HUES64 (cell line): ENCODE results near the gene GDPD2.

ENCODE experiments used
- H3K27ac ChIP-seq: 2 replicates; pipeline ENCODE4 v1.7.0; 2013; ENCODE audit warnings: low read depth, low read length, inconsistent platforms
- H3K27me3 ChIP-seq: 2 replicates; pipeline ENCODE4 v1.6.1; 2013; ENCODE audit warnings: mild to moderate bottlenecking, low read length; ENCODE audit not compliant: insufficient read depth
- H3K36me3 ChIP-seq: 2 replicates; pipeline ENCODE4 v1.6.1; 2013; ENCODE audit warnings: mild to moderate bottlenecking, low read length; ENCODE audit not compliant: insufficient read depth
- H3K4me1 ChIP-seq: 2 replicates; pipeline ENCODE4 v1.6.1; 2013; ENCODE audit warnings: mild to moderate bottlenecking, low read length, moderate library complexity; ENCODE audit not compliant: insufficient read depth
- H3K4me3 ChIP-seq: 2 replicates; pipeline ENCODE4 v1.5.1; 2013; ENCODE audit warnings: mild to moderate bottlenecking, low read length, moderate library complexity
- H3K9ac ChIP-seq: 2 replicates; pipeline ENCODE4 v1.6.1; 2013; ENCODE audit warnings: mild to moderate bottlenecking, low read depth, low read length
- H3K9me3 ChIP-seq: 2 replicates; pipeline ENCODE4 v1.6.1; 2013; ENCODE audit warnings: low read depth, low read length; ENCODE audit not compliant: insufficient read depth
- WGBS: fragments of 150-250, 120-280 bp; methylation state at CpG from one replicate; pipeline ENCODE4 v1.1.7; 2013; ENCODE audit warnings: missing lambda C conversion rate; 5-methylcytosine and 5-hydroxymethylcytosine counted together

The GDPD2 gene

GRCh38 chrX:70437921-70438665, 15.0 kb downstream of the GDPD2 start:
- H3K4me1 ChIP-seq: no peaks in the 10 kb centered on the region; the same call in 1 of the 2 replicates
- peaks cover 3% of the 10 kb centered on the region; the same call in 1 of the 2 replicates for H3K27me3 ChIP-seq
- H3K36me3 ChIP-seq: no peaks in the 10 kb centered on the region
- no peak overlapping the region for H3K9ac ChIP-seq
- H3K4me3 ChIP-seq: no peak overlapping the region
- H3K9me3 ChIP-seq: no peaks in the 10 kb centered on the region
- no peak overlapping the region for H3K27ac ChIP-seq
- WGBS: 84% methylated on average over 5 of the region's 8 CpGs

GRCh38 chrX:70439016-70439415, 15.9 kb downstream of the GDPD2 start:
- H3K36me3 ChIP-seq: no peaks in the 10 kb centered on the region
- H3K27me3 ChIP-seq: peaks cover 5% of the 10 kb centered on the region; the same call in 1 of the 2 replicates
- H3K4me3 ChIP-seq: no peak overlapping the region
- WGBS: 78% methylated on average over 1 of the region's 1 CpG
- H3K9ac ChIP-seq: no peak overlapping the region
- no peak overlapping the region for H3K27ac ChIP-seq
- H3K9me3 ChIP-seq: no peaks in the 10 kb centered on the region
- no peaks in the 10 kb centered on the region; the same call in 1 of the 2 replicates for H3K4me1 ChIP-seq

GRCh38 chrX:70442224-70442623, 19.1 kb downstream of the GDPD2 start:
- Histone ChIP-seq H3K27ac (no peak overlapping the region), H3K9ac (no peak overlapping the region), H3K27me3 (peaks cover 23% of the 10 kb centered on the region), H3K4me1 (no peaks in the 10 kb centered on the region), H3K9me3 (no peaks in the 10 kb centered on the region), H3K4me3 (no peak overlapping the region), H3K36me3 (no peaks in the 10 kb centered on the region)
- 88% methylated on average over 6 of the region's 6 CpGs for WGBS

GRCh38 chrX:70444326-70444945, 21.3 kb downstream of the GDPD2 start, which contains the start of gene DLG3:
TSS of gene DLG3 (plus strand) at chrX:70444835. CDS start at chrX:70445202, 367 bp downstream.
- peaks cover 23% of the 10 kb centered on the region for H3K27me3 ChIP-seq

GRCh38 chrX:70444946-70445656, 22.0 kb downstream of the GDPD2 start:
- H3K9ac ChIP-seq: no peak overlapping the region
- no peak overlapping the region for H3K27ac ChIP-seq
- H3K4me3 ChIP-seq: peak overlapping the region; percentile 39; the same call in 1 of the 2 replicates
- WGBS: 23% methylated on average over 55 of the region's 61 CpGs
- H3K36me3 ChIP-seq: no peaks in the 10 kb centered on the region
- H3K9me3 ChIP-seq: no peaks in the 10 kb centered on the region
- no peaks in the 10 kb centered on the region for H3K4me1 ChIP-seq
- peaks cover 23% of the 10 kb centered on the region for H3K27me3 ChIP-seq

More at GRCh38 chrX:70444326-70444945, 21.3 kb downstream of the GDPD2 start, which contains the start of gene DLG3:
- Histone ChIP-seq H3K9ac (no peak within 1 kb of the TSS), H3K4me1 (no peaks in the 10 kb centered on the region), H3K36me3 (no peaks in the 10 kb centered on the region), H3K4me3 (peak within 1 kb of the TSS; percentile 39; the same call in 1 of the 2 replicates), H3K27ac (no peak within 1 kb of the TSS), H3K9me3 (no peaks in the 10 kb centered on the region)
- WGBS: 6% methylated on average over 20 of the region's 21 CpGs

GRCh38 chrX:70445951-70446350, 22.8 kb downstream of the GDPD2 start:
- H3K36me3 ChIP-seq: no peaks in the 10 kb centered on the region
- no peak overlapping the region for H3K27ac ChIP-seq
- H3K4me1 ChIP-seq: no peaks in the 10 kb centered on the region
- H3K27me3 ChIP-seq: peaks cover 23% of the 10 kb centered on the region
- WGBS: 87% methylated on average over 9 of the region's 9 CpGs
- H3K9me3 ChIP-seq: no peaks in the 10 kb centered on the region
- H3K9ac ChIP-seq: no peak overlapping the region
- no peak overlapping the region for H3K4me3 ChIP-seq

- H3K9me3 ChIP-seq: no peaks in the 10 kb centered on the region
- H3K27ac ChIP-seq: no peak overlapping the region
- H3K4me3 ChIP-seq: no peak overlapping the region
- H3K36me3 ChIP-seq: no peaks in the 10 kb centered on the region
- peaks cover 23% of the 10 kb centered on the region for H3K27me3 ChIP-seq
- H3K9ac ChIP-seq: no peak overlapping the region
- 90% methylated on average over 16 of the region's 16 CpGs for WGBS
- H3K4me1 ChIP-seq: peaks cover 1% of the 10 kb centered on the region; the same call in 1 of the 2 replicates
Observed at GRCh38 chrX:70446380-70447350, 23.6 kb downstream of the GDPD2 start.

- H3K27ac ChIP-seq: no peak overlapping the region
- no peaks in the 10 kb centered on the region for H3K36me3 ChIP-seq
- H3K4me3 ChIP-seq: no peak overlapping the region
- WGBS: 90% methylated on average over 14 of the region's 14 CpGs
- H3K27me3 ChIP-seq: peaks cover 14% of the 10 kb centered on the region
- no peak overlapping the region for H3K9ac ChIP-seq
- H3K9me3 ChIP-seq: no peaks in the 10 kb centered on the region
- peaks cover 7% of the 10 kb centered on the region; the same call in 1 of the 2 replicates for H3K4me1 ChIP-seq
Observed at GRCh38 chrX:70449457-70449966, 26.4 kb downstream of the GDPD2 start.

GRCh38 chrX:70452143-70452733, 29.1 kb downstream of the GDPD2 start:
- H3K9me3 ChIP-seq: no peaks in the 10 kb centered on the region
- peaks cover 17% of the 10 kb centered on the region; the same call in 1 of the 2 replicates for H3K4me1 ChIP-seq
- H3K36me3 ChIP-seq: peaks cover 9% of the 10 kb centered on the region; the same call in 1 of the 2 replicates
- WGBS: 3% methylated on average over 39 of the region's 39 CpGs
- H3K27ac ChIP-seq: no peak overlapping the region
- no peaks in the 10 kb centered on the region for H3K27me3 ChIP-seq
- peak overlapping the region; percentile 63 for H3K4me3 ChIP-seq
- peak overlapping the region; percentile 61 for H3K9ac ChIP-seq
